Adrenal gland (tissue), 12 donors: ENCODE data around the gene FGFR3. TPM values are rescaled to one million over a fixed set of nuclear protein-coding genes. Genes with fewer than 3 reads are reported as not detected.

Experiments
- DNase-seq, 7 donors: peaks; one replicate each; pipeline ENCODE4 v3.0.0-alpha.2; 2019 to 2020
- H3K27ac ChIP-seq, 5 donors: fragments of 200-600 bp; sonication (generic) in 4 of 5; 1 replicate in 3 of 5; 2 replicates in 2 of 5; pipeline versions ENCODE4 v1.5.1 to v1.8.0; 2016 to 2020; ENCODE audit warnings: mild to moderate bottlenecking in 1 of 5
- H3K27me3 ChIP-seq: fragments of 200-600 bp; 2 replicates; pipeline ENCODE4 v1.8.0; 2021
- H3K36me3 ChIP-seq, 2 donors: fragments of 200-600 bp; replicated peaks in 1 of 2; 1 replicate in 1 of 2; 2 replicates in 1 of 2; pipeline versions ENCODE4 v1.5.1 to v1.8.0; 2018 to 2022
- H3K4me1 ChIP-seq, 2 donors: fragments of 200-600 bp; replicated peaks in 1 of 2; 1 replicate in 1 of 2; 2 replicates in 1 of 2; pipeline versions ENCODE4 v1.5.1 to v1.8.0; 2018 to 2021
- H3K4me3 ChIP-seq, 4 donors: fragments of 200-600 bp; sonication (generic) in 3 of 4; one replicate each; pipeline ENCODE4 v1.5.1; 2016 to 2018
- H3K9me3 ChIP-seq, 3 donors: fragments of 200-600 bp; sonication (generic) in 1 of 3; replicated peaks in 1 of 3; 1 replicate in 2 of 3; 2 replicates in 1 of 3; pipeline versions ENCODE4 v1.5.1 to v1.8.0; 2016 to 2021
- CTCF ChIP-seq, 6 experiments: fragments of 450-650 bp in 4 of 6; fragments of 200-600 bp in 2 of 6; sonication (generic) in 1 of 6; IDR thresholded peaks; 1 replicate in 5 of 6; 2 replicates in 1 of 6; pipeline versions ENCODE4 v1.5.1 to v1.8.0; 2016 to 2021; ENCODE audit warnings: antibody characterized with exemption in 6 of 6, mild to moderate bottlenecking in 2 of 6, moderate library complexity in 1 of 6
- POLR2A ChIP-seq, 2 donors: fragments of 450-650 bp; IDR thresholded peaks; one replicate each; pipeline ENCODE4 v1.6.1; 2017; ENCODE audit warnings: antibody characterized with exemption in 2 of 2, mild to moderate bottlenecking in 2 of 2, moderate library complexity in 1 of 2
- WGBS, 4 donors: extraction: QIAGEN DNeasy Blood & Tissue Kit in 2 of 4; methylation state at CpG; one replicate each; pipeline versions ENCODE4 v1.1.5 to v1.1.7; 2013 to 2017; 5-methylcytosine and 5-hydroxymethylcytosine counted together
- intact Hi-C, 2 donors: fragments of 100-400 bp; cut with DNase I; formaldehyde crosslinking; loops; one replicate each; pipeline versions ENCODE4 v1.14.1 to v1.15.0; 2022 to 2023
- polyA plus RNA-seq, 3 donors: library from polyadenylated mRNA; stranded (reverse); fragments of 200-250 nt in 2 of 3; fragments of 350-450 nt in 1 of 3; fragmentation: Illumina TruSeq in 1 of 3; extraction: RNeasy Lipid Tissue Mini Kit (QIAGEN cat#74804) in 1 of 3; gene quantifications; one replicate each; pipeline ENCODE4 v1.2.3, GENCODE V29; 2013 to 2014
- total RNA-seq, 9 donors: library from RNA; depleted of rRNA in 4 of 9; stranded (reverse); fragments of >200 nt in 4 of 9; fragments of 120-200 nt in 1 of 9; fragmentation: NEBNext Ultra II Directional in 1 of 9; extraction: Animal tissue kit (Norgen Biotek cat#: 25700) in 1 of 9; gene quantifications; one replicate each; pipeline versions ENCODE4 v1.1.0 to v1.2.4, GENCODE V29; 2013 to 2023
- donor health status: healthy with polysubstance abuse.
- donor health status: Bipolar disorder and iron deficiency.
- donor health status: DM: yes; HTN: yes; CAD: no.
- donor health status: DM: no; HTN: no; CAD: no.
- donor health status: DM: no; HTN: no; CAD: no.
- donor health status: DM: yes; HTN: yes; CAD: no.

FGFR3 gene
- total and polyA plus RNA-seq, 12 donors: 0.11 to 4.7 (median 1.9) TPM

DNA sequence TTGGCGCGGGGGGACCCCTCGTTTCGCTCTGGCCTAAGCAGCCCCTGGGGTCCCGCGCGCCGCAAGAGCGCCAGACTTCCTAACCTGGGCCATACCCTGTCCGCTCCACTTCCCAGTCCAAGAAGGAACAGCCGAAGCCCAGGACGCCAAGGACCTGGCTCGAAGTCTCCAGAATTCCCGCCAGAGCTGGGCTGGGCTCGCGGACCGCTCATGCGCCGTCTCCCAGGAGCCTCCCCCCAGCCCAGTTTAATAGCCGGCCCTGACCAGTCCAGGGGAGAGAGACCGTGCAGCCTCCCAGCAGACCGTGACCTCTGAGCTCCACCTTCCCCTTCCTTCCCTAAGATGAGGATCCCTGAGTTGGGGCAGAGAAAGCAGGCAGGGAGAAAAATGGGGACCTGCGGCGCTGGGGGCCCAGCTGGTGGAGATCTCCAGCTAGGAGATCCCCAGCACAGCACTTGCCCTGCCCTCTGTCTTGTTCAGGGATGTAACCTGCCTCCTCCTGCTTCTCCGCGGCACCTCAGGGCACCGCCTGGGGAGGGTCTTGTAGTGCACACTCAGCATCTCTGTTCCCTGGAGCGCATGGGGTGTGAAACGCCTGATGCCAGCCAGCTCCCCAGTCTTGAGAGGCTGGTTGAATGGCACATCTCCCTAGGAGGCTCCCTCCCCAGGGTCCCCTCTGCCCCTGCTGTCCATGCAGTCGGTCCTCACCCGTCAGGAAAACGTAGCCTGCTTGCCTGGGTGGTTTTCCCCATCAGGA is 64.0 kb downstream of the FGFR3 start:
- Histone ChIP-seq H3K4me1 (peaks cover 34 to 35% of the 10 kb centered on the region in 2 donors), H3K9me3 (no peaks in the 10 kb centered on the region), H3K27me3 (no peaks in the 10 kb centered on the region), H3K4me3 (peak overlapping the region in 3 of 4 donors; percentile 68 to 100 (median 71)), H3K36me3 (no peaks in the 10 kb centered on the region), H3K27ac (peak overlapping the region in 3 of 5 donors; percentile 76 to 90 (median 77))
- WGBS, 4 donors: 24 to 69% (median 32%) methylated on average over 6 to 32 of the region's 32 CpGs
- intact Hi-C loops: no loop called here
- TF ChIP-seq POLR2A (IDR thresholded peaks at IDR 0.05) (no peak), CTCF (IDR thresholded peaks at IDR 0.05) (no peak)
- peak in 4 of 7 donors; percentile 32 to 46 (median 40) for DNase-seq

DNA sequence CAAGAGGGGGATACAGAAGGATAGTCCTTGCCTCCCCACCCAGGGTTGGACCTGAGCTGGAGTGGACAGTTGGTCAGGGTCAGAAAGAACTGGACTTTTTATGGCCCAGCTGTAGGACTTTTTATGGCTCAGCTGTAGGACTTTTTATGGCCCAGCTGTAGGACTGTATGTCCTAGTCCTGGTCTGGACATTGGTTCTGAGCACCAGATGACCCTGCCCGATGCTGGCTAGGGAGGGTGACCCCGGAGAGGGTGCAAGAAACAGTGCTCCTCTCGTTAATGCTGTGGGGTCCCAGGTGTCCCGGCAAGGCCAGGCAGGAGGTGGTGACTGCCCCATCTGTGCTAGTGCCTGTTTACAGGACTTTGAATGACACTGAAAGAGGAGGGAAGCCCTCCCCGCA is 64.8 kb downstream of the FGFR3 start:
- DNase-seq: no peak
- WGBS, 4 donors: 80 to 97% (median 88%) methylated on average over 2 to 5 of the region's 5 CpGs
- no peaks in the 10 kb centered on the region for H3K27me3 ChIP-seq
- no peaks in the 10 kb centered on the region for H3K9me3 ChIP-seq
- H3K27ac ChIP-seq: no peak overlapping the region
- no peak overlapping the region for H3K4me3 ChIP-seq
- TF ChIP-seq CTCF (IDR thresholded peaks at IDR 0.05): no peak
- TF ChIP-seq POLR2A (IDR thresholded peaks at IDR 0.05): no peak
- peaks cover 28 to 29% of the 10 kb centered on the region in 2 donors for H3K4me1 ChIP-seq
- intact Hi-C loops: no loop called here
- H3K36me3 ChIP-seq: no peaks in the 10 kb centered on the region

Other genes starting within 250 kb of the FGFR3 start
- 1 to 10 TPM in 6 of 9 donors, under 1 TPM in 3; 0.56 to 6.2 (median 1.1) TPM for gene FAM53A, start 109.0 kb upstream of the FGFR3 start, total RNA-seq
- 1 to 10 TPM in 2 of 3 donors, under 1 TPM in 1; 0.44 to 2.2 (median 2.2) TPM for gene FAM53A, start 109.0 kb upstream of the FGFR3 start, polyA plus RNA-seq
- 10 to 100 TPM; 29.2 to 58.0 (median 41.0) TPM for gene SLBP, start 81.0 kb upstream of the FGFR3 start, total RNA-seq
- gene SLBP, start 81.0 kb upstream of the FGFR3 start, polyA plus RNA-seq: 10 to 100 TPM; 19.0 to 81.0 (median 24.6) TPM
- gene TMEM129, start 72.0 kb upstream of the FGFR3 start, total RNA-seq: 100 to 1,000 TPM in 1 of 9 donors, 10 to 100 TPM in 8; 28.0 to 119 (median 57.6) TPM
- gene TMEM129, start 72.0 kb upstream of the FGFR3 start, polyA plus RNA-seq: 10 to 100 TPM; 14.9 to 45.0 (median 43.5) TPM
- gene TACC3, start 71.8 kb upstream of the FGFR3 start, total RNA-seq: 10 to 100 TPM in 7 of 9 donors, 1 to 10 TPM in 2; 8.1 to 26.5 (median 11.0) TPM
- gene TACC3, start 71.8 kb upstream of the FGFR3 start, polyA plus RNA-seq: 10 to 100 TPM in 2 of 3 donors, 1 to 10 TPM in 1; 5.5 to 21.1 (median 19.7) TPM
- gene LETM1, start 62.9 kb downstream of the FGFR3 start, total RNA-seq: 100 to 1,000 TPM in 1 of 9 donors, 10 to 100 TPM in 8; 20.7 to 117 (median 39.9) TPM
- gene LETM1, start 62.9 kb downstream of the FGFR3 start, polyA plus RNA-seq: 10 to 100 TPM; 20.8 to 36.0 (median 21.3) TPM
- gene NSD2, start 78.1 kb downstream of the FGFR3 start, total RNA-seq: 100 to 1,000 TPM in 1 of 9 donors, 10 to 100 TPM in 8; 19.5 to 187 (median 27.8) TPM
- 10 to 100 TPM; 11.1 to 21.1 (median 17.6) TPM for gene NSD2, start 78.1 kb downstream of the FGFR3 start, polyA plus RNA-seq
- 10 to 100 TPM; 13.5 to 50.3 (median 23.8) TPM for gene NELFA, start 215.7 kb downstream of the FGFR3 start, total RNA-seq
- gene NELFA, start 215.7 kb downstream of the FGFR3 start, polyA plus RNA-seq: 10 to 100 TPM in 2 of 3 donors, 1 to 10 TPM in 1; 8.5 to 55.2 (median 34.0) TPM